Lower leg skin (tissue), 3 donors: ENCODE measurements around the gene MAN1A1.

Source experiments
- CTCF ChIP-seq, 3 donors: fragments of 450-650 bp; IDR thresholded peaks; one replicate each; pipeline ENCODE4 v1.5.1; 2016; ENCODE audit warnings: antibody characterized with exemption in 3 of 3, mild to moderate bottlenecking in 3 of 3, moderate library complexity in 2 of 3
- POLR2A ChIP-seq, 2 donors: fragments of 450-650 bp; IDR thresholded peaks; one replicate each; pipeline ENCODE4 v1.6.1; 2016 to 2017; ENCODE audit warnings: antibody characterized with exemption in 2 of 2, mild to moderate bottlenecking in 1 of 2, moderate library complexity in 1 of 2

- TF ChIP-seq CTCF (IDR thresholded peaks at IDR 0.05) (no peak), POLR2A (IDR thresholded peaks at IDR 0.05) (no peak)
Observed at GRCh38 chr6:119243037-119243436, 106.5 kb downstream of the MAN1A1 start.
